Panc1 (cell line): ENCODE data around the gene MRPL51. TPM values are rescaled to one million over a fixed set of nuclear protein-coding genes. Genes with fewer than 3 reads are reported as not detected.

Source experiments
- ATAC-seq: fragments of 200-7000 bp; cut with Tn5 transposase; 2 replicates; pipeline ENCODE4 v1.9.1; 2020; ENCODE audit warnings: mild to moderate bottlenecking, moderate library complexity
- BruUV-seq: library from RNA; stranded (reverse); fragments of 400-500 nt; replicated peaks from 2 replicates; lab custom pipeline; 2021; lab: Mats Ljungman, UMichigan
- CTCF ChIA-PET: fragments of 300-600 bp; sonication (Branson Sonifier 250); formaldehyde crosslinking; loops from one replicate; lab custom pipeline; 2022; ENCODE audit warnings: antibody characterized with exemption; lab: Charles Lee
- POLR2A ChIA-PET: fragments of 300-600 bp; sonication (Branson Sonifier 250); formaldehyde crosslinking; loops from one replicate; lab custom pipeline; 2022; ENCODE audit warnings: antibody characterized with exemption; lab: Charles Lee
- DNase-seq: peaks from one replicate; pipeline ENCODE4 v3.0.0-alpha.2; 2010; ENCODE audit warnings: low read depth, low spot score
- H3K27ac ChIP-seq: 2 replicates; pipeline ENCODE4 v1.5.1; 2011; ENCODE audit warnings: mild to moderate bottlenecking, low read length, inconsistent platforms
- H3K27me3 ChIP-seq: fragments of 200-500 bp; sonication (Bioruptor generic); 2 replicates; pipeline ENCODE4 v1.6.0; 2014; ENCODE audit warnings: low read length, inconsistent platforms; ENCODE audit not compliant: control insufficient read depth, insufficient read depth
- H3K36me3 ChIP-seq: fragments of 200-500 bp; sonication (Bioruptor generic); 2 replicates; pipeline ENCODE4 v1.5.1; 2014; ENCODE audit warnings: inconsistent platforms, mild to moderate bottlenecking, low read length, moderate library complexity; ENCODE audit not compliant: control insufficient read depth, insufficient read depth
- H3K4me1 ChIP-seq: 2 replicates; pipeline ENCODE4 v1.5.1; 2011; ENCODE audit warnings: inconsistent platforms, mild to moderate bottlenecking, low read length, moderate library complexity; ENCODE audit not compliant: control insufficient read depth, insufficient read depth
- H3K4me3 ChIP-seq, 2 experiments: 2 replicates each; pipeline ENCODE4 v1.5.1; 2011 to 2012; ENCODE audit warnings: low read depth in 2 of 2, low read length in 2 of 2, mild to moderate bottlenecking in 2 of 2, inconsistent platforms in 1 of 2, moderate library complexity in 1 of 2
- H3K9me3 ChIP-seq: fragments of 200-500 bp; sonication (Bioruptor generic); 2 replicates; pipeline ENCODE4 v1.5.1; 2014; ENCODE audit warnings: low read depth, mild to moderate bottlenecking, inconsistent platforms, low read length, moderate library complexity; ENCODE audit not compliant: control insufficient read depth, insufficient read depth
- CTCF ChIP-seq: fragments of 450-650 bp; IDR thresholded peaks from 2 replicates; pipeline ENCODE4 v1.5.1; 2017; ENCODE audit warnings: mild to moderate bottlenecking
- POLR2AphosphoS5 ChIP-seq: IDR thresholded peaks from 2 replicates; pipeline ENCODE4 v1.6.1; 2012; ENCODE audit warnings: mild to moderate bottlenecking, low read depth, low read length, moderate library complexity
- REST ChIP-seq, 2 experiments: IDR thresholded peaks; 2 replicates each; pipeline ENCODE4 v1.6.1; 2011 to 2012; ENCODE audit warnings: low read depth in 2 of 2, control low read depth in 1 of 2, low read length in 1 of 2, mild to moderate bottlenecking in 1 of 2, moderate library complexity in 1 of 2; ENCODE audit not compliant: insufficient read depth in 1 of 2
- SIN3A ChIP-seq: IDR thresholded peaks from 2 replicates; pipeline ENCODE4 v1.6.1; 2012; ENCODE audit warnings: low read depth, mild to moderate bottlenecking, low read length, moderate library complexity, borderline replicate concordance; ENCODE audit not compliant: insufficient read depth
- TCF7L2 ChIP-seq: IDR thresholded peaks from 2 replicates; pipeline ENCODE4 v1.6.1; 2011; ENCODE audit warnings: mild to moderate bottlenecking, low read depth, low read length, inconsistent platforms
- in situ Hi-C: cut with HindIII; loops from 2 replicates; pipeline ENCODE4 v1.10.0; 2016; ENCODE audit warnings: low sequenced_read_pairs, low pct_unique_long_range_greater_than_20kb
- intact Hi-C: fragments of 100-400 bp; cut with micrococcal nuclease; formaldehyde crosslinking; loops from one replicate; pipeline ENCODE4 v1.10.0; 2022; ENCODE audit not compliant: unreplicated experiment
- total RNA-seq: library from RNA; stranded (reverse); gene quantifications from one replicate; pipeline ENCODE4 v1.2.1, GENCODE V29; 2021; ENCODE audit not compliant: unreplicated experiment

MRPL51 gene
- total RNA-seq, 1 experiment from 2014 or later, result 194 TPM

GRCh38 chr12:6469609-6470374 lies 23.3 kb downstream of the MRPL51 start:
- in situ Hi-C loops (no loop called here), intact Hi-C loops (loop anchor here (5.0 kb wide), 1 partner anchor 142 kb away; no protein-coding TSS in a partner anchor)
- ATAC-seq, result peak; percentile 3; the same call in 1 of the 2 replicates
- Histone ChIP-seq H3K27ac (peak overlapping the region; percentile 89), H3K4me1 (peaks cover 14% of the 10 kb centered on the region), H3K4me3 (peak overlapping the region; percentile 70 to 78), H3K9me3 (no peaks in the 10 kb centered on the region), H3K36me3 (no peaks in the 10 kb centered on the region; the same call in none of the 2 replicates), H3K27me3 (no peaks in the 10 kb centered on the region)
- ChIA-PET POLR2A (interaction anchor here (1.4 kb wide), 1 partner anchor 11 kb away, joined by 3 read pairs; no protein-coding TSS in a partner anchor), CTCF (interaction anchor here (0.6 kb wide), 1 partner anchor 27 kb away, joined by 6 read pairs; no protein-coding TSS in a partner anchor)
- BruUV-seq, result TSS peak; percentile 66
- TF ChIP-seq REST (IDR thresholded peaks at IDR 0.05; ENCODE audit: insufficient read depth in 1 of 2, low read depth in 2 of 2, low read length in 1 of 2) (no peak), TCF7L2 (no peak), POLR2AphosphoS5 (no peak), SIN3A (no peak), CTCF (no peak)
- DNase-seq, result no peak

GRCh38 chr12:6469092-6469491 lies 24.0 kb downstream of the MRPL51 start:
- H3K4me3 ChIP-seq, result peak overlapping the region; percentile 70 to 78; a peak in 3 of 4 replicates
- no peak overlapping the region; the same call in 1 of the 2 replicates for H3K27ac ChIP-seq
- intact Hi-C loops (loop anchor here (5.0 kb wide), 1 partner anchor 142 kb away; no protein-coding TSS in a partner anchor), in situ Hi-C loops (no loop called here)
- no peaks in the 10 kb centered on the region for H3K27me3 ChIP-seq
- peaks cover 14% of the 10 kb centered on the region for H3K4me1 ChIP-seq
- TF ChIP-seq CTCF, result no peak
- TF ChIP-seq REST (IDR thresholded peaks at IDR 0.05; ENCODE audit: insufficient read depth in 1 of 2, low read depth in 2 of 2, low read length in 1 of 2), result no peak
- TF ChIP-seq TCF7L2, result no peak
- TF ChIP-seq POLR2AphosphoS5, result no peak
- no peak for TF ChIP-seq SIN3A
- no peaks in the 10 kb centered on the region; the same call in none of the 2 replicates for H3K36me3 ChIP-seq
- BruUV-seq, result no TSS peak
- CTCF ChIA-PET, result interaction anchor here (0.6 kb wide), 1 partner anchor 26 kb away, joined by 6 read pairs; no protein-coding TSS in a partner anchor
- no peak for DNase-seq
- no peak for ATAC-seq
- no peaks in the 10 kb centered on the region for H3K9me3 ChIP-seq
- POLR2A ChIA-PET, result no interaction called here
